ENCODE data around the gene HSD11B1.

The HSD11B1 gene

DNA sequence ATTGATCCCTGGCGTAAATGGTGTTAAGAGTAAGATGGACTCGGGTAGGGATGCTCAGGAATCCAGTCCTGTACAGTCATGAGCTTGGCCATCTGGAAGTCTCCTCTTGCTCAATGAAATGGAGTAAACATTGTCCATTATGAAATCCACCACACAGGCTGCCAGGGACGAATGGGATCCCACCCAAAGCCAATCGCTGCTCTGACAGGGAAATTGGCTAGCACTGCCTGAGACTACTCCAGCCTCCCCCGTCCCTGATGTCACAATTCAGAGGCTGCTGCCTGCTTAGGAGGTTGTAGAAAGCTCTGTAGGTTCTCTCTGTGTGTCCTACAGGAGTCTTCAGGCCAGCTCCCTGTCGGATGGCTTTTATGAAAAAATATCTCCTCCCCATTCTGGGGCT is at the start of gene HSD11B1:
Gene HSD11B1, plus strand, starts transcription at position 263 of the 400 bp plus-strand sequence. Its CDS starts 97 bp downstream, at position 360.
- DNase-seq (ENCODE audit: low read depth in 2 of 2), result no peak

DNA sequence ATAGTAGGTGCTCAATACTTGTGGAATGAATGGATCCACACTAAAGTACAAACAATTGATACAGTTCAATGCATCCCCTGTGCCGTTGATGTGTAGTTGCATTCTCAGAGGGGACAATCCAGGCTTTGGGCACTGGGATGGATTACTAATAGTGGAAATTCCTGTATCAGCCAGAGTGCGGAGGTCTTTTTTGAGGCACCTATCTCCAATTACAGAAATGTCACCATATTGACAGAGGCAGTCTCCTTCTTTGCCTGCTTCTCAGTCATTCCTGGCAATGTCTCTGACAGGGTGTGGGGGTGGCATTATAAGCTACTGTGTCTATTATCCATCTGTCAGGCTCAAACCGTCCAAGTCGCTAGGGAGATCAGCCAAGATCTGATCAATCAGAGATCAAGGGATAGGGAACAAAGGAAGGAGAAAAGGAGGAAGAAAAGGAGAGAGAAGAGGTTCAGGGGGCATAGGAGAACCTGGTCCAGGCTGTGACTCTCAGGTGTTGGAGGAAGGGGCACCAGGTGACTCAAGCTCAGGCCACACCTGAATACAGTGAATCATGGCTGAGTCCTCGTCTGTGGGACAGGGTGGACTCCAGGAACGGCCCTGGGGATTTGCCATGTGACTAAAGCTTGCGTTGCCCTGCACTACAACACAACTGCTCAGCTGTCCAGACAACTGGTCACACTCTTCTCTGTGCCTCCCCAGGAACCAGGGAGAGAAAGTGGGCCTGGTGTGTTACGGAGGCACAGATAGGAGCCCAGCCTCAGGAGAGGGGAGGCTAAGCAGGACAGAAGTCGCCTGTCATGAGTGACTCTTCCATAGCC is 49.0 kb upstream of the HSD11B1 start:
- no peak for DNase-seq (ENCODE audit: low read depth in 2 of 2)

DNA sequence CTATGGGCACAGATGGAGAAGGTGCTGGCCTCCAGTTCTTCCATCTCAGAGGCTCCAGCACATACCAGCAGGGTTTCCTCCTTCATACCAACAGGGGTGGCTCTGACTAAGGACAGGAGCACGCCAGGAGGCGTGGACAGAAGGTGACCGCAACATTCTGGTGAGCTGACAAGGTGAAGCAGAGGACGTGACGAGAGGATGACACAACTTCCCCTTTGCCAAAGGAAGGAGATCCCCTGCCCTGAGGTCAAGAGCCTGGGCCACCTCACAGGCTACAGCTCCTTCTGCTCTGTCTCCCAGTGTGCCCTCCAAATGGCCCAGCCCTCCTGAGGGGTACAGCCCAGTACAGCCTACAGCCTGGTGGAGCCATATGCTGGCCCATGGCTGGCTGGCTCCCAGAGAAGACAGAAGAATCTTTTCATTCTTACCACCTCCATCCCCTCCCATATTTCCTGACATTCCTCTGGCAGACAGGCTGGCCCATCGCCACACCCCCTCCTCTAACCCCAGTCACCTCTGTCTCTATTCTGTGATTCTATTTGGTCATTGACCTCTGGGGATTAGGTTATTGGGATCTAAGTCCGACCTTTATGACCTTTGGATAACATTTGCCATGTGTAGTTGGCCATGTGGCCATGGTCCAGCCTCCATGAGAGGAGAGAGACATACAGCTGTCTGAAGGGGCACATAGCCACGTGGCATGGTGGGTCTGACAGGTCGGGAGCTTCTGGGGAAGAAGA is 47.3 kb upstream of the HSD11B1 start:
- DNase-seq (ENCODE audit: low read depth in 2 of 2), result no peak

DNA sequence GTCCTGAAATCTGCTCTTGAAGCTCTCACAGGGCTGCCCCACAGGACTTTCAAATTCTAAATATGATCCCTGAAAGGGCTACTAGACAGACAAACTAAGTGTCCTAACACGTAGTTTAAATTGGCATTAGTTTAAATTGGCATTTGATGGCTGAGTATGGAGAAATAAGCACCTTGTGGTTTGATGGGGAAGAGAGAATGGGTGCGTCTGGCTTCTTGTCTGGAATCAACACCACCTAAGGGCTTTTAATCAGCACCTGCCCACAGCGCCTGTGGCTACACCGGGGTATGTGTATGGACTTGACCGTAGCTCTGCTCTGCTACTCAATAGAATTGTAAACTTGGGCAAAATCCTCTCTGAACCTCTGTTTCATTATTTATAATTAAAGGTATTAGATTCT is 46.7 kb upstream of the HSD11B1 start:
- DNase-seq (ENCODE audit: low read depth in 2 of 2), result no peak

DNA sequence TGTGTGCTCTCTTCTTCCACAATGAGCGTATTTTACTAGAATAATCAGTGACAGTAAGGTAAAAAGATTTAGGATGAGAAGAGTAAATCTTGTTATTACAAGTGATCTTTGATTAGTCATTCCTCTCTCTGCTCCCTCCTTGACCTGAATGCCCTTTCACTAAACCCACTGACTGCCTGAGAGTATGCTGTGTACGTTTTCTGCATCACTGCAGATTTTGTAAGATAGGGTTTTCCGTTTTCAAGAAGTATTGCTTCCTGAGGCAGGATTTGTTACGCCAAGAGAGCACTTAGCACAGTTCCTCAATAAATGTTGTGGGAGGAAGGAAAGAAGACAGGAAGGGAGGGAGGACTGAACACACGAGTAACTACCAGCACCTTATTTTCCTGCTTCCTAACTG is 44.7 kb upstream of the HSD11B1 start:
- DNase-seq (ENCODE audit: low read depth in 2 of 2), result no peak

DNA sequence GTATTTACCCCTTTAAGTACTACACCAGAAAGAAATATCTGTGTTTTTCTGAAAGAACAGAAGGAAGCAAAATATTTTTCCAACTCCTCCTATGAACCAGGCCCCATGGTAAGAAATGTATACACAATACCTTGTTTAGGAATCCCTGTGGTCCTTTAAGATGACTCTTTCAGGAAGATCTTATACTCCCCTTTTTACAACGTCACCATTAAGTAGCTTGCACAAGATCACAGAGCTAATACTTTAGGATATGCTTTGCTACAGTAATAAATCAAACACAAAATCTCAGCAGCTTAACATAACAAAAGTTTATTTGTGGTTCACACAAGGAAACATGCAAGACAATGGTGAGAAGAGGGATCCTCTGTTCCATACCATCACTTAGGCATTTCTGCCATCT is 43.6 kb upstream of the HSD11B1 start:
- no peak for DNase-seq (ENCODE audit: low read depth in 2 of 2)

DNA sequence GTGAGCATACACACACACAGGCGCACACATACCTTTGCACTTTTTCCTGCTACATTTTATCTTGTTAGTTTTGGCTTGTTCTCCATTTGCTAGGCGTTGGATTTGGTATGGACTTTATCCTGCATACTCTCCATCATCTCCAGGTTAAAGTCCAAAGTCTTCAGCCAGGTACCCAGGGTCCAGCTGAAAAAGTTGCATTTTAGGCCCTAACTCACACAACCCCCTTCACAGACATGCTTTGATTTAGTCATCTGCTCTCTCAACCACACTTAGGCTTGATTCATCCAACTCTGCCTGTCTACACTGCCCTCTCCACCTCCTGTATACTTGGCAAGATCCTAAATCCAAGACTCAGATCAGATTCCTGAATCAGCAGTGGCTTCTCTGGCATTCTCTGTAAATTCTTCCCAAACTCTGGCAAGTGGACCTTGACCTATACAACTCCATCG is 41.7 kb upstream of the HSD11B1 start:
- no peak for DNase-seq (ENCODE audit: low read depth in 2 of 2)

DNA sequence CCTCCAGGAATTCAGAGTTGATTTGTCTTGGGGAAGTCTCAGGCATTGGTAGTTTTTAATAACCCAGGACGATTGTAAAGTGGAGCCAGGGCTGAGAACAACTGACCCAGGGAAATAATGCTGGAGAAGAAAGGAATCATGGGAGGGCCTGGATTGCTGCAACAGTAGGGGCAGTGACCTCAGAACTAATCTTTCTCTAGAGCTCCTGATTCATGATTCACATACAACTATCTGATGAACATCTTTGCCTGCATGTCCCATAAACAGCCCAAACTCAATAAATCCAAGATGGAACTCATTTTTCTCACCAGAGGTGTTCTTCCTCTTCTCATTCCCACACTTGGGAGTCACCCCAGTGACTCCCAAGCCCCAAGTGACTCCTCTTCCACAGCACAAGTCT is 37.5 kb upstream of the HSD11B1 start:
- DNase-seq (ENCODE audit: low read depth in 2 of 2), result no peak

DNA sequence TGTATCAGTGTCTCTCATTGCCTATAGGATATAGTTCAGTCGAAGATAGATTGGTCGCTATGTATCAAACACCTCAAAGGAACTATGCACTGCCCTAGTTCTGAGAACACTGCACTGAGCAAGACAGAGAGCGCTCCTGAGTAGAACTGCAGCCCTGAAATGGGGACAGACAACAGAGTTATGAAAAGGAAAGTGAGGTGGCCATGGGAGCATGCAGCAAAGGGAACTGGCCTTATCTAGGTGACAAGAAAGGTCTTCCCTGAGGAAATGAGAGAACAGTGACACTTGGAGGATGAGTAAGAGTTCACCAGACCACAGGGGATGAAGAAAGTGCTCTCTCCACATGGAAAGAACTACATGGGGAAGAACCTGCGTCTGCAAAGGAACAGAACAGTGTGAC is 36.9 kb upstream of the HSD11B1 start:
- DNase-seq (ENCODE audit: low read depth in 2 of 2), result no peak

DNA sequence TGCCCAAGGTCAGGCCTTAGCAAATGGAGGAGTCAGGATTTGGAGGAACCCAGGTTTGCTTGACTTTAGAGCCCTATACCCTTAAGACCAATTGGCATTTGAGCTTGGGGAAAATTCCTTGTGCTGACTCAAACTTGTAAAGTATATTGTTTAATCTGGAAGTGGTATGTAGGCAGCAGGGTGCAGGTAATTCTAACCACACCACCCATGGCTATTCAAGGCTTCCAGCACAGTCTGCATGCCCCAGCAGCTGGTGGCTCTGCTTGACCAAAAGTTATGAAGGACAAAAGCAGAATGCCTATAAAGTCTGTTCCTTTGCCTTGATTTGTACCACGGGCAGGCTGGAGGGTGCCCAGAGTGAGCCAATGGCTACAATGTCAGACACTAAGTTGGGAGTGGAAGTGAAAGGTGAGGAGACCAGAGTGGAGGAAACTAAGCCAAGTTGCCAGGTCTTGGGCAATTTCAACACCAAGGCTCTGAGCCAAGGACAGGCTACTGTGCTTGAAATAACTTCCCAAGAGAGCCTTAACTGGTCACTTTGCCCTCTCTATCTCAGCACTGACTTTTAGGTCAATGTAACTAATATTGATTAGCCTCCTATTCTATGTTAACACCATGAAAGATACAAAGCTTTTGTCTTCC is 34.1 kb upstream of the HSD11B1 start:
- DNase-seq (ENCODE audit: low read depth in 2 of 2), result no peak

DNA sequence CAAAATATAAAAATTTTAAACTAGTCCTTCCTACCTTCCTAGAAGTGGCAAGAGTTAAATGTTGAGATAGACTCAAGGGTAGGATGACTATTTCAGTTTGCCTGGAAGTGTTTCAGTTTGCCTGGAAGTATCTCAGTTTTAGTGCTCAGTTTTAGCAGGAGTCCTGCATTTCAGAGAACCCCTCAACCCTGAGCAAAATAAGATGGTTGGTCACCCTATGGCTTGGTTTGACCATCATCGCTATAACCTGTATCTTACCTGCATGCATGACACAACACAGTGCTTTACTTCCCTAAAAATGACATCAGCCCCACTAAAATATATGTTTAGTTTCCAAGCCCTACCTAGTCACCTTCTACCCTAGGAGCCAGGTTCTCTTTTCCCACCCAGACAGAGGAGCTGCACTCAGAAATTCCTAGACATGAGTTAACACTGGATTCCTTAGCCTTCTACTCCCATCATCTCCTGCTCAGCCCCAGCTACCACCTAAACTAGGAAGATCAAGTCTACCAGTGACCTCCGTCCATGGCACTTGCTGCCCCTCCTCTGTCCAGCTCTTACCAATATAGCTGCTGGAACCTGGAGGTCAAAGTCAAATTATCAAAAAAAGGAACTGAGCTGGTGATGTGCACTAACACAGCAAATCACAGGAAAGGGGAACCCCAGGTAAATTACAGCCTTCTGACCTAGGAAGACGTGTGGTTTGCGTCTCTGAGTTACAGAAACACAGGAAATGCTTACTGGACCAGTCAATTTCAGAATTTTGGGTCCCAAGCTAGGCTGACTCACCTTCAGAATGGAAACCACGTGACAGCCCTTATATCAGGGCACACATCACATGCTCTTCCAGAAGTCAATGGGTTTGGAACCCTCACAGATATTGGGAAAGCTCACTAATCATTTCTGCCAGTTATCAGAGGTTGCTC is 31.7 kb upstream of the HSD11B1 start:
- no peak for DNase-seq (ENCODE audit: low read depth in 2 of 2)

DNA sequence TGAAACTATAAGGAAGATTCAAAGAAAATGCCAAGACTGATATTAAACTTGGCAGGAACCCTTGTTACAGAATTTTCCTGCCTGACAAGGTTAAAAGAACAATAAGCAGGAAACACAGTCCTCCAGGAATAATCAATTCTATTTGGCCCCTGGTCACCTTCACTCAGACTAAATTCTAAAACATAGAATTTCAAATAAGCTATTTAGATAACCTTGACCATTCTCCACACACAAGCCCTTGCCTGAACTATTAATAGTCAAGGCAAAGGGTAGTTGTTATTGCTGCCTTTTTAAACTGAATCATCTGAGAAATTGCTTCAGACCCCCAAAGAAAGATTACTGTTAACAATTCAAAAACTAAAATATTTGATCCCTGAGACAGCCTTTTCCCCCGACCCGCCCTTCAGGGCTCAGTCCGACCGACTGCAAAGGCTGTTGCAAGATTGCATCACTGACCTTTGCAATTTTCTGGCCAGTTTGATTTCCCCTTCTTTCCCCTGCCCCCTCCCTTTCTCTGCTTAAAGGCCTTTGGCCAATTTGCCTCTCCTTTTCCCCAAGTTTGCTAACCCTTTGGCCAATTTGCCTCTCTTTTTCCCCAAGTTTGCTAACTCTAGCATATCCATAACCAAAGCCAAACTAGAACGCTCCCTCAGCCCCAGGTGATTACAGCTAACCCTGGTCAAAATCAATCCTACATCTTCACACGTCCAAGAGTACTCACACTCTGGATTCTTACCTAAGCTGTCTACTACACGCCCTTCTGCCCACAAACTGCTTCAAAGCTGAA is 30.8 kb upstream of the HSD11B1 start:
- no peak for DNase-seq (ENCODE audit: low read depth in 2 of 2)

DNA sequence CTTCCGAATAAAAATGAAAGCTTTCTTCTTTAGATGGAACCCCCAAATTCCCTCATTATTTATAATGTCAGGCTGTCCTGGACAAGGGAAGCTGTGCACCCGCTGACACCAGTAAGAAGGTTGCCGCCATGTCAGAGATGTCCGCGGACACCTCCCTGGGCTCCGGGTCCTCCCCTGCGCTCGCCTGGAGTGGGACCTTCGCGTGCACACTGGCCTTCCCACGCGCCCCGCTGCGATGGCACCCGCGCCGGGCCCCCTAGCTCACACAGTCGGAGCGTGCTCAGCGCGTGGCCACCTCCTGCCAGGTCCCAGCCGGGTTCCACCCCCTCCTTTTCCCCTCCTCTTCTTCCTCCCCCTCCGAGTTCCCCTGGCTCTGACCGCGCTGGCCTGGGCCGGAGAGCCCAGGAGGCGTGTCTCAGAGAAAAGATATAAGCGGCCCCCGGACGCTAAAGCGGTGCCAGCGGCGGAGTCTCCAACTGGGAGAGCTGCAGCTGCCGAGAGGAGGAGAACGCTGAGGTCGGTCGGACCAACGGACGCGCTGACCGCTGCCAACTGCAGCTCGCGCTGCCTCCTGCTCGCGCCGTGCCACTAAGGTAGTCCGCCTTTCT is 29.6 kb upstream of the HSD11B1 start, which contains the start of gene G0S2:
Gene G0S2, plus strand, starts transcription at position 456 of the 608 bp plus-strand sequence. CDS start 273 bp downstream, outside the sequence.
- DNase-seq (ENCODE audit: low read depth in 2 of 2), result no peak

DNA sequence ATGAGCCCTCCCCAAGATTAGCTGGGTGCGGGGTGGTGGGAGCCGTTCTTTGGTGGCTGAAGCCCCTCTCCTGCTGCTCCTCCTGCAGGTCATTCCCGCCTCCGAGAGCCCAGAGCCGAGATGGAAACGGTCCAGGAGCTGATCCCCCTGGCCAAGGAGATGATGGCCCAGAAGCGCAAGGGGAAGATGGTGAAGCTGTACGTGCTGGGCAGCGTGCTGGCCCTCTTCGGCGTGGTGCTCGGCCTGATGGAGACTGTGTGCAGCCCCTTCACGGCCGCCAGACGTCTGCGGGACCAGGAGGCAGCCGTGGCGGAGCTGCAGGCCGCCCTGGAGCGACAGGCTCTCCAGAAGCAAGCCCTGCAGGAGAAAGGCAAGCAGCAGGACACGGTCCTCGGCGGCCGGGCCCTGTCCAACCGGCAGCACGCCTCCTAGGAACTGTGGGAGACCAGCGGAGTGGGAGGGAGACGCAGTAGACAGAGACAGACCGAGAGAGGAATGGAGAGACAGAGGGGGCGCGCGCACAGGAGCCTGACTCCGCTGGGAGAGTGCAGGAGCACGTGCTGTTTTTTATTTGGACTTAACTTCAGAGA is 29.0 kb upstream of the HSD11B1 start:
- no peak for DNase-seq (ENCODE audit: low read depth in 2 of 2)

DNA sequence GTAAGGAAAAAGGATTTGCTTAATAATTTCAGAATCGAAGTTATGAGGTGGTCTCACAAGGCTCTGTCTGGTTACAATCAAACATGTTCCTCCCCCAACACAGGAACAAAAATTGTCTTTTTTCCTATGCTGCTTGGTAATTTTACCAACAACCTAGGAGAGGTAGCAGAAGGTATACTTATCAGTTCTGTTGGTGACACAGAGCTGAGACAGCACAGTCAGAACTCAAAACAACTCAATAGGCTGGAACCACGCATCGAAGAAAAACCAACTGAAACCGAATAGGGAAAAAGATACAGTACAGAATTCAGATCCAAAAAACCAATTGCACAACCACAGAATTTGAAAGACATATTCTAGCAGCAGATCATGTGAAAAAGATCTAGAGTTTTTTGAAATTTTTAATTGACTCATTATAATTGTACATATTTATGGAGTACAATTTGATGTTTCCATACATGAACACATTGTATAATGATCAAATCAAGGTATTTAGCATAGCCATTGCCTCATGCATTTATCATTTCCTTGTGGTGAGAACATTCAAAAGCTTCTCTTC is 25.6 kb upstream of the HSD11B1 start:
- DNase-seq (ENCODE audit: low read depth in 2 of 2), result no peak

DNA sequence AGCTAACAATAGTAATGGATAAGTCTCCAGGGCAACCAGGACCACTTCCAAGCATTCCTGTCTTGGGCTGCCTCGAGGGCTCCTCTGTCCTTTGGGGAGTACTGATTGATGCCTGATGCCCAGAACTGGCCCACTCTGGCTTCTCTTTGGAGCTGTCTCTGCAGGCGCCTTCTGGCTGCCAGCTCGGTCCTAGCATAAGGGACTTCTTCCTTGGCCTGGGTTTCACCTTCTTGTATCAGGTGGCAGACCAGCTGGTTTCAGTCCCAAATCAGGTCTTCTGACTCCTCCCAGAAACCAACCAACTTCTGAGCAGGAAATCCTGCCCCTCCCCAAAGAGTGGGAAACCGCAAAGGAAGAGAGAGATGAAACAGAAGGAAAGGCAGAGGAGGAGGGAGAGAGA is 18.8 kb upstream of the HSD11B1 start:
- no peak for DNase-seq (ENCODE audit: low read depth in 2 of 2)

DNA sequence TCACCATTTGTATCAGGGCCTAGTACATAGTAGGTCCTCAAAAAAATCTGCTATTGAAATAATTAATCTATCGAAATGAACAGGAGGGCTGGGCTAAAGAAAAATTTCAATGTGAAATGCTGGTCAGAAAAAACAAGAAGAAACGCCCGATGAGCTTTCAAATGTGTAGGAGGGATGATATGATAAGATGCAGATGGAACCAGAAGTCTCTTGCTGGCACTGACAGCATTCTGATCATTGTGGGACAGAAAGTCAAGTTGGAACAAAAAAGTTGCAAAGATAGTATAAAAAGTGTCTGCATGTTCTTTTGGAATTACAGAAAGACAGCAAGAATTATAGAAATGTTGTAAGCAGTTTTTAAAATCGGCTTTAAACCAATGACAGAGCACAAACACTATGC is 18.3 kb upstream of the HSD11B1 start:
- DNase-seq (ENCODE audit: low read depth in 2 of 2), result no peak

DNA sequence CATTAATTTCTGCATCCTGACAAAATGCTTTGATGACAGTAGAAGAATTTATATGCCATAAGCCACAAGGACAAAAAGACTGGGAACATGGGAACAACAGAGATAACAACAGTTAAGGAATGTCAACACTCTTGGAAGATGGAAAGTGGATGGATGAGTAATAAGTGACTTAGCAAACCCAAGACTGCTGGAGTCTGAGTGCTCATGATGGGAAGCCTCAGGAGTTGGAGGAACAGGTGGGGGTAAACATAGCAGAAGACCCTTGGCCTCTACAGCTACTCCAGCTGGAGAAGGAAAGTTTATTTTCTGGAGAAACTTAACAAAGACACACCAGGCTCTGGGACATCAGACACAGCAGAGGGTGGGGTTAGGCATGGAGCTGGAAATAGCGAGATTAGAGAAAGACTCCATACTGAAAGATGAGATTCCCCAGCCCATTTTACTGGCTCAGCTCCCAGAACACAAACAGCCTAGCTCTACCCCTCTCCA is 15.9 kb upstream of the HSD11B1 start:
- DNase-seq (ENCODE audit: low read depth in 2 of 2), result no peak

DNA sequence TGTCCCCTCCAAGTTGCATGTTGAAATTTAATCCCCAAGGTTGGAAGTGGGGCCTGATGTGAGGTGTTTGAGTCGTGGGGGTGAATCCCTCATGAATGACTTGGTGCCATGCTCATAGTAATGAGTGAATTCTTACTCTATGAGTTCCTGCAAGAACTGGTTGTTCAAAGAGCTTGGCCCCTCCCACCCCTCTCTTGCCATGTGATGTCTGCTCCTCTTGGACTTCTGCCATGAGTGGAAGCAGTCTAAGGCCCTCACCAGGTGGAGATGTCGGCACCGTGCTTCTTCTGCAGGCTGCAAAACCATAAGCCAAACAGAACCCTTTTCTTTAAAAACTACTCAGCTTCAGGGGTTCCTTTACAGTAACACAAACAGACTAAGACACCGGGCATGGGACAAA is 15.2 kb upstream of the HSD11B1 start:
- no peak for DNase-seq (ENCODE audit: low read depth in 2 of 2)

All from activated CD8-positive, alpha-beta memory T cell treated with anti-CD3 and anti-CD28 coated beads for 4 hours (primary cell).